Measurements from ENCODE around the gene OR2J1.
"Not testable (repeated sequence)": the region's sequence is repeated elsewhere in the genome, so short reads cannot be mapped to it uniquely, and the experiment has no call there.

The OR2J1 gene

GRCh38 chr6:29099190-29099589 is at the start of gene OR2J1:
TSS of gene OR2J1 (plus strand) at chr6:29099490. CDS start at chr6:29100943, 1,453 bp downstream.
- DNase-seq, result no peak

DNA sequence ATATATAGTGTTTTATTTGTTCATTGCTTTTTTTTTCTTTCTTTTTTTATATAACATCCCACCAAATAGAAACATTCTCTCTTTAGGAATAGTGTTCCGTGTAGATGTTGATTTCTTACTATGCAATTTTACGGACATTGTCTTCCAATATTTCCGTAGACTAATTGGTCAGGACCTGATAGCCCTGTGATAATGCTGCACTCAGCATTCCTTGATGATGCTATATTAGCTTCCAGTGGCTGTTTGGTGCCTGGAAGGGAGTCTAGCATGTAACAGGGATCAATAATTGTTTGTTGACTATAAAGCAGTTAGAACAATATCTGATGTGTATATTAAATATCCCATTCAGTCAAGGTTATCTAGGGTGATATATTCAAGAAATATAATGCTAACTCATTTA is 47.6 kb upstream of the OR2J1 start:
- no peak for DNase-seq

GRCh38 chr6:29071831-29072723 is 27.2 kb upstream of the OR2J1 start:
- no peak for DNase-seq

DNA sequence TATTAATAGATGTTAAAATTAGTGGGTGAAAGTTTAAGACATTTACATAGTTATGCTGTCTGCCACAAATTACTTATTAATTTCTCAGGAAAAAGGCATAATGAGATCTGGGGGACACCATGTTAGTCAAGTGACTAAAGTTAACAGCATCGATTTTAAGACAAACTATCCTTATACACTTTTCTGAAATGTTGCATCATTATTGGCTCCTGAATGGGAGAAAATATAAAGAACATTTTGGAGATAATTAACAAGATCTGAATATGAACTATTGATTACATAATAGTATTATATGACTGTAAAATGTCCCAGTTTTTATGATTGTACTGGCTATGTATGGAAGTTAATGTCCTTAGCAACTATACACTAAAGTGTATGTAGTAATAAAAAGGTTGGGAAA is 20.1 kb upstream of the OR2J1 start:
- no peak for DNase-seq

DNA sequence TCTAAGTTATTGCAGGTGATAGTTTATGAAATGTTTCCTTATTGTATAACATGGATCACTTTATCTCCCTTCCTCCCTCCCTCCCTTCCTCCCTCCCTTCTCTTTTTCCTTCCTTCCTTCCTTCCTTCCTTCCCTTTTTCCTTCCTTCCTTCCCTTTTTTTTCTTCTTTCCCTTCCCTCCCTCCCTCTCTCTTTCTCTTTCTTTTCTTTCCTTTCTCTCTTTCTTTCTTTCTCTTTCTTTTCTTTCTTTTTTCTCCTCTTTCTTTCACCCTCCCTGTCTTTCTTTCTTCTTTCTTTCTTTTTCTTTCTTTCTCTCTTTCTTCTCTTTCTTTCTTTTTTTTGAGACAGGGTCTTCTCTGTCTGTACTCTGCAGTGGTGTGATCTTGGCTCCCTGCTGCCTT is 18.0 kb upstream of the OR2J1 start:
- no peak for DNase-seq

DNA sequence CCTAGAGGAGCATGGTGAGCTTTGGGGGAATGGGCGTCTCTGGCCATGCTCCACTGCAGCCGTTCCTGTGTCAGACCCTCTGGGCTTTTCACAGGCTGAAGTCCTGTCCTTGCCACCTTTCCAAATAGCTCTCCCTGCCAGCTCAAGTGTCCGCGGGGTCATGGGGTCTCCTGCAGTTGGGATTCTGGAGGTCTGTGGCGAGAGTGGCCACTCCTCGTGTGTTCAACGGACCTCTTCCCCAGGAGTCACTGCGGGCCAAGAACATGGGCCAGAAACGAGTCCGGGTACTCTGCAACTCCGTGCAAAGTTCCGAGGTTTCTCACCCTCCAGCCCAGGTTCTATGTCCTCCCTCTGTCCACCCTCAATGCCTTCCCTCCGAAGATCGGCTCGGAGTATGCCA is 16.8 kb upstream of the OR2J1 start:
- no peak for DNase-seq

DNA sequence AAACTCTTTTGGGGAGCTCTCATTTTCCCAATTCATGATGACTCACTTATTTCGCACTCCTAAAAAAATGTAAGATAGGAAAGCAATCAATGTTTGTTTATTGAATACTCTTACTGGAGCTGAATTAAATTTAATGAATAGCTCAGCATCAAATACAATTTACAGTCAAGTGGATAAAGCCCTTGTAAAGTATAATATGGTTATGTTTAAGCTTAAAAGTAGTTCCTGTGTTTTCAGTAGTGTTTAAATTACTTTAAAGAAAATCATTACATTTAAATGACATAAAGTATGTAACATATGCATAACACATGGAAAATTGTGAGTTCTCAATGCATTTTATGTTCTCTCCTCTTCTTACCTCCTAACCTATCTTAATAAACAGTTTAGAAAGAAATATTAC is 12.1 kb upstream of the OR2J1 start, which contains the start of gene OR2B3:
TSS of gene OR2B3 (minus strand) at position 101 of the 400 bp plus-strand sequence. CDS start at position 36, 65 bp downstream.
- DNase-seq, result no peak

DNA sequence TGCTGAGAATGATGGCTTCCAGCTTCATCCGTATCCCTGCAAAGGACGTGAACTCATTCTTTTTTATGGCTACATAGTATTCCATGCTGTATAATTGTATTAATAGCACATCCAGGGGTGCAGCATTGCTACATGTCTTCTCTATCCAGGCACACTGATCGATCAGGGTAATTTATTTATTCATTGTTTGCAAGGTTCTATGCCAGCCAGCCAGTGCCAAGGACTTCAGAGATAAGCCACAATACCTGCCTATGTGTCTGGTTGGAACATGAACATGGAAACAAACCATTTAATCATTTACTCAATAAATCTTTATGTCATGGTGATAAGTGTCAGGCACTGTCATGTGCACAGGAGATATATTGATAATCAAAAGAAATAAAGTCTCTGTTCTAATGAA is 6.3 kb upstream of the OR2J1 start:
- no peak for DNase-seq

GRCh38 chr6:29097803-29098202 is 1.5 kb upstream of the OR2J1 start:
- no peak for DNase-seq

DNA sequence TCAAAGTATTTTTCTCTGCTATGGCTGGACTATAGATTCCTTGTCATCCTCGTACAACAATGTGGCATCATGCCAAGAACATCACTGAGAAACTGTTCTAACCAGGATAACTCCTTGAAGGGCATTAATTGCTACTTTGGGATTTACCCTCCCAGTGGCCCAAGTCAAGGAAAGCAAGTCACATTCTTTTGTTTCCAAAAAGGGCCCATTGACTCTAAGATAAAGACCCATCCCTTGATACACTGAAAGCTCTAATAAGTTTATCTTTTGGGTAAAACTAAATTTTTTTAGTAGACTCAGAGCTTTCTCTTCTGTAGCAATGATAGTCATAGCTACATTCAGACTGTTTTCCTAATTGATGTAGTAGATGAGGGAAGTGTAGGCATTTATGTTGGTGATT is 8.5 kb downstream of the OR2J1 start, which contains the start of gene OR2J3:
TSS of gene OR2J3 (plus strand) at position 301 of the 400 bp plus-strand sequence. CDS start 3,833 bp downstream, outside the sequence.
- DNase-seq, result no peak

GRCh38 chr6:29112135-29112534 is 12.8 kb downstream of the OR2J1 start:
- DNase-seq, result no peak

GRCh38 chr6:29114964-29115363 is 15.7 kb downstream of the OR2J1 start:
- DNase-seq, result not testable (repeated sequence)

GRCh38 chr6:29129326-29130012 is 30.2 kb downstream of the OR2J1 start:
- DNase-seq, result no peak

- no peak for DNase-seq
Measured at GRCh38 chr6:29130644-29131043, 31.4 kb downstream of the OR2J1 start.

GRCh38 chr6:29131691-29132090 is 32.4 kb downstream of the OR2J1 start:
- no peak for DNase-seq

GRCh38 chr6:29137724-29138123 is 38.4 kb downstream of the OR2J1 start:
- DNase-seq, result no peak

DNA sequence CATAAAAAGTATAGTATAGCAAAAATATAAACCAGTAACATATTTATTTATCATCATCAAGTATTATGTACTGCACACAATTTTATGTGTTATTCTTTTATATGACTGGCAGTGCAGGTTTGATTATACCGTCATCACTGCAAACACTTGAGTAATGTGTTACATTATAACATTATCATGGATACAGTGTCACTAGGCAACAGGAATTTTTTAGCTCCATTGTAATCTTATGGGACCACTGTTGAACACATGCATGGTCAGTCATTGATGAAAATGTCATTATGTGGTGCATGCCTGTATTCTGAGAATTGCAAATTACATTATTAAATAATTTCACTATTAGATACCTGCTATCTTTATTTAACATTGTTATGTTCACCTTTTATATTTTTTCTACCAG is 42.3 kb downstream of the OR2J1 start:
- no peak for DNase-seq

DNA sequence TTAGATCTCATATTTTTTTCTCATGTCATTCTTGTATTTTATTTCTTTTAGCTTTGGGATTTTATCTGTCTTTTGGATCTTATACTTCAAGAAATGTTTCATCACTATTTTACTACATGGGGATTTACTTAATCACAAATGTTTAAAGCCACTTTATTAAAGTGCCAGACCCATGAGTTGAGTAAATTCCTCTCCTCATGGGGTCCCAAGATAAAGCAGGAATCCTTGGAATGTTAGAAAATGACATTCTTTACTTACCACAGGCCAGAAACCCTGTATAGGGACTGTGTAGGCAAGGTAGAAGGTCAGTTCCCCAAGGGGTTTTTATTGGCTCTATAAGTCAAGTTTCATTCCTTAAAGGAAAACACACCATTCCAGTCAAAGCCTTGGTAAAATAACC is 43.0 kb downstream of the OR2J1 start:
- DNase-seq, result no peak

GRCh38 chr6:29146179-29146578 is 46.9 kb downstream of the OR2J1 start:
- no peak for DNase-seq

DNA sequence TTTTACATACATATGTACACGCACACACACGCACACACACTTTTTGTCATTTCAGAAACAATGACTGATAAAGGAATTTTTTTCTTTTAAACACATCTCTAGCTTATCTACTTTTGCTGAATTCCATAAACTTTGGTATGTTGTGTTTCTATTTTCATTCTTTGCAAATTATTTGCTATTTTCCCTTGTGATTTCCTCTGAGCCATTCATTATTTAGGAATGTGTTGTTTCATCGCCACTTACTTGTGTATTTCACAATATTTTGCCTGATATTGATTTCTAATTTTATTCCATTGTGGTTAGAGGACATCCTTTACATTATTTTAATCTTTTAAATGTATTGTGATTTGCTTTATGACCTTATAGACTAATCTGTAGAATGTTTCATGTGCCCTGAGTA is 47.8 kb downstream of the OR2J1 start:
- DNase-seq, result no peak

DNA sequence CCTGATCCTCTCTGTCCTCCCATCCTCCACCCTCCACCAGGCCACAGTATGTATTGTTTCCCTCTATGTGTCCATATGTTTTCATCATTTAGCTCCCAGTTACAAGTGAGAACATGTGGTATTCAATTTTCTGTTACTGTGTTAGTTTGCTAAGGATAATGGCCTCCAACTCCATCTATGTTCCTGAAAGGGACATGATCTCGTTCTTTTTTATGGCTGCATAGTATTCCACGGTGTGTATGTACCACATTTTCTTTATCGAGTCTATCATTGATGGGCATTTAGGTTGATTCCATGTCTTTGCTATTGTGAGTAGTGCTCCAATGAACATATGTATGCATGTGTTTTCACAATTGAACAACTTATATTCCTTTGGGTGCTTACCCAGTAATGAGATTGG is 50.2 kb downstream of the OR2J1 start:
- DNase-seq, result not testable (repeated sequence)
